Measurements from ENCODE around the gene DNAAF2. TPM values are rescaled to one million over a fixed set of nuclear protein-coding genes. Genes with fewer than 3 reads are reported as not detected.
"Not testable (repeated sequence)": the region's sequence is repeated elsewhere in the genome, so short reads cannot be mapped to it uniquely, and the experiment has no call there.

DNAAF2 gene
- total and polyA plus RNA-seq, 2 of the 8 experiments (the other 6 are each of a cell fraction or from before 2014, with no cell fraction given), result 12.2 to 30.0 TPM

- WGBS, 2 experiments (ENCODE audit: extremely low coverage in 1 of 2, insufficient coverage in 1 of 2, insufficient read length in 1 of 2, insufficient replicate concordance in 2 of 2, low coverage in 1 of 2, low lambda C conversion rate in 2 of 2, missing lambda C conversion rate in 1 of 2), result 98% methylated on average over 6 of the region's 6 CpGs; no CpG with 5 or more reads in 1 of the 2 experiments
- POLR2A ChIA-PET (ENCODE audit: partially characterized antibody), result interaction anchor here (1.4 to 2.0 kb wide), 2 partner anchors 8 to 10 kb away, joined by 3 to 4 read pairs; no protein-coding TSS in a partner anchor
Observed at GRCh38 chr14:49657500-49657899, 22.5 kb upstream of the DNAAF2 start.

More at GRCh38 chr14:49657500-49657899, 22.5 kb upstream of the DNAAF2 start:
- H4K91ac ChIP-seq (replicated peaks; ENCODE audit: insufficient read length, low read length); H4K20me1 ChIP-seq (replicated peaks in 1 of 2; ENCODE audit: control insufficient read depth in 1 of 2, insufficient read depth in 2 of 2, low read length in 2 of 2); H3K4ac ChIP-seq (replicated peaks; ENCODE audit: insufficient read length, low read depth, low read length); H2BK5ac ChIP-seq (ENCODE audit: low read depth, low read length); H3K4me3 ChIP-seq (ENCODE audit: extremely low read depth in 1 of 4, insufficient read depth in 2 of 4, low read depth in 3 of 4, low read length in 4 of 4); H2BK15ac ChIP-seq (ENCODE audit: low read length); H3K18ac ChIP-seq (ENCODE audit: extremely low read depth, low read length); H3K23me2 ChIP-seq (ENCODE audit: low read depth, low read length); H3K79me2 ChIP-seq (ENCODE audit: control insufficient read depth in 1 of 2, insufficient read depth in 2 of 2, low read length in 2 of 2); H3K14ac ChIP-seq (ENCODE audit: insufficient read length); H2BK12ac ChIP-seq (ENCODE audit: low read depth, low read length); H2BK20ac ChIP-seq (ENCODE audit: low read length); H3K27me3 ChIP-seq (replicated peaks in 1 of 4; ENCODE audit: control insufficient read depth in 3 of 4, extremely low read depth in 1 of 4, insufficient read depth in 3 of 4, low read length in 3 of 4); H3K23ac ChIP-seq (ENCODE audit: insufficient read length); FAIRE-seq; H3K4me2 ChIP-seq (ENCODE audit: insufficient read depth in 1 of 2, low read depth in 2 of 2, low read length in 2 of 2); H3K56ac ChIP-seq (replicated peaks; ENCODE audit: insufficient read length, low read depth, low read length); H4K5ac ChIP-seq (ENCODE audit: insufficient read length, low read depth, low read length); H2AK5ac ChIP-seq (ENCODE audit: low read depth, low read length); H3K79me1 ChIP-seq (ENCODE audit: low read depth, low read length); DNase-seq (ENCODE audit: low read depth in 1 of 2, low spot score in 2 of 2); H3K9ac ChIP-seq (replicated peaks in 1 of 4; ENCODE audit: extremely low read depth in 1 of 4, low read depth in 3 of 4, low read length in 3 of 4); H3K27ac ChIP-seq (ENCODE audit: low read depth, low read length); H2BK120ac ChIP-seq (replicated peaks; ENCODE audit: low read depth, low read length); H4K8ac ChIP-seq (ENCODE audit: extremely low read depth, insufficient read depth, low read length); H3K9me3 ChIP-seq (ENCODE audit: insufficient read depth in 2 of 2, low read depth in 1 of 2, low read length in 1 of 2); H3K4me1 ChIP-seq (replicated peaks in 1 of 4; ENCODE audit: control insufficient read depth in 3 of 4, insufficient read depth in 4 of 4, low read length in 3 of 4); H2AFZ ChIP-seq (ENCODE audit: low read length): not testable (repeated sequence)
- CTCF ChIA-PET (ENCODE audit: partially characterized antibody), result interaction anchor here (0.6 to 0.7 kb wide), 2 partner anchors 17 to 189 kb away, joined by 3 read pairs; no protein-coding TSS in a partner anchor
- peaks cover 0 to 10% (median 6%) of the 10 kb centered on the region in 4 experiments; a peak in 4 of 8 replicates for H3K36me3 ChIP-seq (ENCODE audit: control insufficient read depth in 2 of 4, insufficient read depth in 4 of 4, low read length in 3 of 4)

All from H1 (cell line).